Measurements from ENCODE around the gene GIN1. TPM values are rescaled to one million over a fixed set of nuclear protein-coding genes. Genes with fewer than 3 reads are reported as not detected.
"Not testable (repeated sequence)": the region's sequence is repeated elsewhere in the genome, so short reads cannot be mapped to it uniquely, and the experiment has no call there.

GIN1 gene
- total RNA-seq, 1 donor from 2014 or later = 14.1 TPM

GRCh38 chr5:103114440-103114839 is 5.5 kb downstream of the GIN1 start:
- intact Hi-C loops (cut with DNase I) = no loop called here
- DNase-seq (ENCODE audit: low spot score) = no peak
- no peak for ATAC-seq

- DNase-seq (ENCODE audit: low spot score) (no peak), ATAC-seq (no peak)
- intact Hi-C loops (cut with DNase I) = no loop called here
These were observed 7.0 kb downstream of the GIN1 start for GRCh38 chr5:103112910-103113309.

GRCh38 chr5:103111468-103111867 is 8.5 kb downstream of the GIN1 start:
- no peak for ATAC-seq
- intact Hi-C loops (cut with DNase I) = no loop called here

GRCh38 chr5:103110403-103110802 is 9.5 kb downstream of the GIN1 start:
- intact Hi-C loops (cut with DNase I) = no loop called here
- no peak for DNase-seq (ENCODE audit: low spot score)
- no peak for ATAC-seq

More at GRCh38 chr5:103111468-103111867, 8.5 kb downstream of the GIN1 start:
- DNase-seq (ENCODE audit: low spot score) = no peak

GRCh38 chr5:103109277-103109676 is 10.7 kb downstream of the GIN1 start:
- intact Hi-C loops (cut with DNase I) = no loop called here
- DNase-seq (ENCODE audit: low spot score) = no peak
- no peak for ATAC-seq

GRCh38 chr5:103108086-103108485 is 11.9 kb downstream of the GIN1 start:
- intact Hi-C loops (cut with DNase I) = no loop called here
- ATAC-seq = no peak
- DNase-seq (ENCODE audit: low spot score) = no peak

GRCh38 chr5:103102234-103102633 is 17.7 kb downstream of the GIN1 start:
- no peak for ATAC-seq

GRCh38 chr5:103101079-103101750 is 18.7 kb downstream of the GIN1 start:
- ATAC-seq (no peak), DNase-seq (ENCODE audit: low spot score) (no peak)
- intact Hi-C loops (cut with DNase I) = no loop called here

More at GRCh38 chr5:103102234-103102633, 17.7 kb downstream of the GIN1 start:
- intact Hi-C loops (cut with DNase I) = no loop called here
- no peak for DNase-seq (ENCODE audit: low spot score)

- ATAC-seq = no peak
- intact Hi-C loops (cut with DNase I) = no loop called here
- DNase-seq (ENCODE audit: low spot score) = no peak
These were observed 20.9 kb downstream of the GIN1 start for GRCh38 chr5:103098993-103099392.

GRCh38 chr5:103094737-103095136 is 25.2 kb downstream of the GIN1 start:
- ATAC-seq = no peak
- intact Hi-C loops (cut with DNase I) = no loop called here
- DNase-seq (ENCODE audit: low spot score) = no peak

GRCh38 chr5:103093727-103094126 is 26.2 kb downstream of the GIN1 start:
- ATAC-seq = no peak
- no peak for DNase-seq (ENCODE audit: low spot score)
- intact Hi-C loops (cut with DNase I) = no loop called here

GRCh38 chr5:103092676-103093075 is 27.3 kb downstream of the GIN1 start:
- DNase-seq (ENCODE audit: low spot score) = no peak

GRCh38 chr5:103090791-103091190 is 29.1 kb downstream of the GIN1 start:
- intact Hi-C loops (cut with DNase I) = no loop called here
- no peak for ATAC-seq
- DNase-seq (ENCODE audit: low spot score) = no peak

More at GRCh38 chr5:103092676-103093075, 27.3 kb downstream of the GIN1 start:
- no peak for ATAC-seq
- intact Hi-C loops (cut with DNase I) = no loop called here

- no peak for DNase-seq (ENCODE audit: low spot score)
- intact Hi-C loops (cut with DNase I) = no loop called here
- no peak for ATAC-seq
These were observed 30.7 kb downstream of the GIN1 start for GRCh38 chr5:103089272-103089671.

GRCh38 chr5:103086547-103086946 is 33.4 kb downstream of the GIN1 start:
- intact Hi-C loops (cut with DNase I) = no loop called here
- ATAC-seq (no peak), DNase-seq (ENCODE audit: low spot score) (no peak)

- no peak for DNase-seq (ENCODE audit: low spot score)
- intact Hi-C loops (cut with DNase I) = no loop called here
- ATAC-seq = no peak
These were observed 40.1 kb downstream of the GIN1 start for GRCh38 chr5:103079796-103080195.

- ATAC-seq = no peak
- intact Hi-C loops (cut with DNase I) = no loop called here
- DNase-seq (ENCODE audit: low spot score) = no peak
These were observed 44.5 kb downstream of the GIN1 start for GRCh38 chr5:103075442-103075841.

GRCh38 chr5:103073500-103073899 is 46.4 kb downstream of the GIN1 start:
- ATAC-seq; DNase-seq (ENCODE audit: low spot score); intact Hi-C loops (cut with DNase I): not testable (repeated sequence)

- DNase-seq (ENCODE audit: low spot score) = no peak
- ATAC-seq = no peak
- intact Hi-C loops (cut with DNase I) = no loop called here
These were observed 53.6 kb downstream of the GIN1 start for GRCh38 chr5:103066326-103066725.

GRCh38 chr5:103060424-103060954 is 59.4 kb downstream of the GIN1 start:
- DNase-seq (ENCODE audit: low spot score) (no peak), ATAC-seq (no peak)
- intact Hi-C loops (cut with DNase I) = no loop called here

GRCh38 chr5:103059525-103059924 is 60.4 kb downstream of the GIN1 start:
- intact Hi-C loops (cut with DNase I) = loop anchor here (5.0 kb wide), 1 partner anchor 1302 kb away; no protein-coding TSS in a partner anchor
- DNase-seq (ENCODE audit: low spot score) (no peak), ATAC-seq (no peak)

Measured in sciatic nerve (tissue), 2 donors.